Measurements from ENCODE around the gene AP3D1. TPM values are rescaled to one million over a fixed set of nuclear protein-coding genes. Genes with fewer than 3 reads are reported as not detected.
A peak's percentile ranks its signal among the peaks of the same experiment; 100 is the strongest.
"Not testable (repeated sequence)": the region's sequence is repeated elsewhere in the genome, so short reads cannot be mapped to it uniquely, and the experiment has no call there.

AP3D1 gene
- polyA plus RNA-seq (2013, experiment 1 of 2), result 99.9 TPM
- 96.6 TPM for polyA plus RNA-seq (2013, experiment 2 of 2)

GRCh38 chr19:2151339-2152229 is at the start of gene AP3D1:
Gene AP3D1 (minus strand): TSS chr19:2151566. CDS start chr19:2151334, 232 bp downstream.
- Histone ChIP-seq H2BK5ac (ENCODE audit: low read depth, low read length, poor library complexity, severe bottlenecking) (peak within 1 kb of the TSS; percentile 94), H2AFZ (ENCODE audit: low read depth, low read length) (peak within 1 kb of the TSS; percentile 93), H3K9ac (ENCODE audit: low read length) (peak within 1 kb of the TSS; percentile 97), H3K4ac (ENCODE audit: low read depth in 1 of 2, low read length in 2 of 2) (peak within 1 kb of the TSS; percentile 92 to 96), H2BK15ac (ENCODE audit: low read depth, poor library complexity, severe bottlenecking) (peak within 1 kb of the TSS; percentile 81), H3K4me2 (ENCODE audit: low read length, poor library complexity, severe bottlenecking) (peak within 1 kb of the TSS; percentile 72), H3K18ac (ENCODE audit: low read depth in 1 of 2, low read length in 2 of 2) (peak within 1 kb of the TSS; percentile 85 to 96), H4K91ac (ENCODE audit: low read length) (peak within 1 kb of the TSS; percentile 98), H2BK120ac (ENCODE audit: low read depth, low read length) (peak within 1 kb of the TSS; percentile 93), H3K27ac (ENCODE audit: low read length, poor library complexity, severe bottlenecking) (peak within 1 kb of the TSS; percentile 67), H3K4me3 (ENCODE audit: insufficient read depth in 1 of 2, low read depth in 1 of 2, low read length in 2 of 2) (peak within 1 kb of the TSS; percentile 87 to 95), H3K79me1 (replicated peaks; ENCODE audit: low read length, poor library complexity, severe bottlenecking) (no peaks in the 10 kb centered on the region), H3K36me3 (ENCODE audit: control insufficient read depth in 1 of 2, insufficient read depth in 2 of 2, low read depth in 1 of 2, low read length in 2 of 2) (peaks cover 9 to 13% of the 10 kb centered on the region in 2 experiments), H2AK5ac (ENCODE audit: low read length, severe bottlenecking) (peak within 1 kb of the TSS; percentile 10), H3K14ac (ENCODE audit: low read length in 2 of 2) (peak within 1 kb of the TSS in 1 of 2 experiments; percentile 99), H3K27me3 (ENCODE audit: control insufficient read depth in 1 of 2, insufficient read depth in 1 of 2, low read length in 2 of 2) (no peaks in the 10 kb centered on the region), H3K23ac (ENCODE audit: low read length in 2 of 2) (peak within 1 kb of the TSS; percentile 46 to 92), H2BK12ac (ENCODE audit: low read length in 2 of 2) (peak within 1 kb of the TSS in 1 of 2 experiments; percentile 1), H4K8ac (ENCODE audit: low read length) (peak within 1 kb of the TSS; percentile 91), H3K9me3 (ENCODE audit: control insufficient read depth, low read length) (no peaks in the 10 kb centered on the region), H3K4me1 (ENCODE audit: control insufficient read depth, insufficient read depth, low read depth, low read length) (peaks cover 19% of the 10 kb centered on the region)
- WGBS, result 2% methylated on average over 68 of the region's 74 CpGs
- peak; percentile 100 for DNase-seq

GRCh38 chr19:2200624-2201294 is 49.4 kb upstream of the AP3D1 start:
- not testable (repeated sequence) for H3K4ac ChIP-seq (ENCODE audit: low read depth in 1 of 2, low read length in 2 of 2); H2BK12ac ChIP-seq (ENCODE audit: low read length in 2 of 2); H2AFZ ChIP-seq (ENCODE audit: low read depth, low read length); H3K27me3 ChIP-seq (ENCODE audit: control insufficient read depth in 1 of 2, insufficient read depth in 1 of 2, low read length in 2 of 2); H4K8ac ChIP-seq (ENCODE audit: low read length); H3K9ac ChIP-seq (ENCODE audit: low read length); H2AK5ac ChIP-seq (ENCODE audit: low read length, severe bottlenecking); H2BK5ac ChIP-seq (ENCODE audit: low read depth, low read length, poor library complexity, severe bottlenecking); DNase-seq; H3K27ac ChIP-seq (ENCODE audit: low read length, poor library complexity, severe bottlenecking); H3K9me3 ChIP-seq (ENCODE audit: control insufficient read depth, low read length); H3K4me2 ChIP-seq (ENCODE audit: low read length, poor library complexity, severe bottlenecking); H2BK120ac ChIP-seq (ENCODE audit: low read depth, low read length); H3K4me3 ChIP-seq (ENCODE audit: insufficient read depth in 1 of 2, low read depth in 1 of 2, low read length in 2 of 2); H3K23ac ChIP-seq (ENCODE audit: low read length in 2 of 2); H3K18ac ChIP-seq (ENCODE audit: low read depth in 1 of 2, low read length in 2 of 2); H4K91ac ChIP-seq (ENCODE audit: low read length); H2BK15ac ChIP-seq (ENCODE audit: low read depth, poor library complexity, severe bottlenecking)
- peak overlapping the region in 1 of 2 experiments; percentile 23 for H3K14ac ChIP-seq (ENCODE audit: low read length in 2 of 2)
- peaks cover 35% of the 10 kb centered on the region for H3K79me1 ChIP-seq (replicated peaks; ENCODE audit: low read length, poor library complexity, severe bottlenecking)
- peaks cover 83 to 86% of the 10 kb centered on the region in 2 experiments for H3K36me3 ChIP-seq (ENCODE audit: control insufficient read depth in 1 of 2, insufficient read depth in 2 of 2, low read depth in 1 of 2, low read length in 2 of 2)
- peaks cover 40% of the 10 kb centered on the region for H3K4me1 ChIP-seq (ENCODE audit: control insufficient read depth, insufficient read depth, low read depth, low read length)
- 97% methylated on average over 50 of the region's 50 CpGs for WGBS

- Histone ChIP-seq H3K4me1 (ENCODE audit: control insufficient read depth, insufficient read depth, low read depth, low read length) (peaks cover 39% of the 10 kb centered on the region), H3K79me1 (replicated peaks; ENCODE audit: low read length, poor library complexity, severe bottlenecking) (peaks cover 38% of the 10 kb centered on the region), H2BK15ac (ENCODE audit: low read depth, poor library complexity, severe bottlenecking) (no peak overlapping the region), H3K27ac (ENCODE audit: low read length, poor library complexity, severe bottlenecking) (no peak overlapping the region), H3K4ac (ENCODE audit: low read depth in 1 of 2, low read length in 2 of 2) (no peak overlapping the region), H2AK5ac (ENCODE audit: low read length, severe bottlenecking) (no peak overlapping the region), H3K18ac (ENCODE audit: low read depth in 1 of 2, low read length in 2 of 2) (no peak overlapping the region), H3K4me3 (ENCODE audit: insufficient read depth in 1 of 2, low read depth in 1 of 2, low read length in 2 of 2) (no peak overlapping the region), H3K27me3 (ENCODE audit: control insufficient read depth in 1 of 2, insufficient read depth in 1 of 2, low read length in 2 of 2) (no peaks in the 10 kb centered on the region), H4K8ac (ENCODE audit: low read length) (no peak overlapping the region), H4K91ac (ENCODE audit: low read length) (no peak overlapping the region), H2BK5ac (ENCODE audit: low read depth, low read length, poor library complexity, severe bottlenecking) (no peak overlapping the region), H3K36me3 (ENCODE audit: control insufficient read depth in 1 of 2, insufficient read depth in 2 of 2, low read depth in 1 of 2, low read length in 2 of 2) (peaks cover 85 to 93% of the 10 kb centered on the region in 2 experiments), H3K4me2 (ENCODE audit: low read length, poor library complexity, severe bottlenecking) (no peak overlapping the region), H2BK12ac (ENCODE audit: low read length in 2 of 2) (no peak overlapping the region), H3K9ac (ENCODE audit: low read length) (no peak overlapping the region), H3K9me3 (ENCODE audit: control insufficient read depth, low read length) (no peaks in the 10 kb centered on the region), H3K14ac (ENCODE audit: low read length in 2 of 2) (no peak overlapping the region), H2BK120ac (ENCODE audit: low read depth, low read length) (no peak overlapping the region), H3K23ac (ENCODE audit: low read length in 2 of 2) (no peak overlapping the region), H2AFZ (ENCODE audit: low read depth, low read length) (no peak overlapping the region)
- WGBS, result 98% methylated on average over 37 of the region's 37 CpGs
- no peak for DNase-seq
Measured at GRCh38 chr19:2199861-2200623, 48.7 kb upstream of the AP3D1 start.
